HG03064 (cell line): ENCODE measurements around the gene TP53TG3F.
"Not testable (repeated sequence)": the region's sequence is repeated elsewhere in the genome, so short reads cannot be mapped to it uniquely, and the experiment has no call there.

Experiments used
- ATAC-seq: cut with Tn5 transposase; IDR thresholded peaks from one replicate; pipeline ENCODE4 v1.9.1; 2021; ENCODE audit warnings: low read depth; ENCODE audit not compliant: unreplicated experiment

The TP53TG3F gene

GRCh38 chr16:33459312-33459711 is at the start of gene TP53TG3F:
Gene TP53TG3F, plus strand, starts transcription at chr16:33459612. Its CDS starts 68 bp downstream, at chr16:33459680.
- ATAC-seq = not testable (repeated sequence)

- ATAC-seq = not testable (repeated sequence)
Observed at GRCh38 chr16:33491611-33492010, 32.2 kb downstream of the TP53TG3F start.

- ATAC-seq = not testable (repeated sequence)
Observed at GRCh38 chr16:33507231-33507630, 47.8 kb downstream of the TP53TG3F start.

- ATAC-seq = not testable (repeated sequence)
Observed at GRCh38 chr16:33509070-33509469, 49.7 kb downstream of the TP53TG3F start.

GRCh38 chr16:33509906-33510305 is 50.5 kb downstream of the TP53TG3F start:
- not testable (repeated sequence) for ATAC-seq
